GM21737 (cell line): ENCODE results near the gene MUC5AC.
"Not testable (repeated sequence)": the region's sequence is repeated elsewhere in the genome, so short reads cannot be mapped to it uniquely, and the experiment has no call there.

Experiments used
- ATAC-seq: cut with Tn5 transposase; IDR thresholded peaks from one replicate; pipeline ENCODE4 v1.9.1; 2021; ENCODE audit warnings: mild to moderate bottlenecking, moderate library complexity; ENCODE audit not compliant: unreplicated experiment

MUC5AC gene

DNA sequence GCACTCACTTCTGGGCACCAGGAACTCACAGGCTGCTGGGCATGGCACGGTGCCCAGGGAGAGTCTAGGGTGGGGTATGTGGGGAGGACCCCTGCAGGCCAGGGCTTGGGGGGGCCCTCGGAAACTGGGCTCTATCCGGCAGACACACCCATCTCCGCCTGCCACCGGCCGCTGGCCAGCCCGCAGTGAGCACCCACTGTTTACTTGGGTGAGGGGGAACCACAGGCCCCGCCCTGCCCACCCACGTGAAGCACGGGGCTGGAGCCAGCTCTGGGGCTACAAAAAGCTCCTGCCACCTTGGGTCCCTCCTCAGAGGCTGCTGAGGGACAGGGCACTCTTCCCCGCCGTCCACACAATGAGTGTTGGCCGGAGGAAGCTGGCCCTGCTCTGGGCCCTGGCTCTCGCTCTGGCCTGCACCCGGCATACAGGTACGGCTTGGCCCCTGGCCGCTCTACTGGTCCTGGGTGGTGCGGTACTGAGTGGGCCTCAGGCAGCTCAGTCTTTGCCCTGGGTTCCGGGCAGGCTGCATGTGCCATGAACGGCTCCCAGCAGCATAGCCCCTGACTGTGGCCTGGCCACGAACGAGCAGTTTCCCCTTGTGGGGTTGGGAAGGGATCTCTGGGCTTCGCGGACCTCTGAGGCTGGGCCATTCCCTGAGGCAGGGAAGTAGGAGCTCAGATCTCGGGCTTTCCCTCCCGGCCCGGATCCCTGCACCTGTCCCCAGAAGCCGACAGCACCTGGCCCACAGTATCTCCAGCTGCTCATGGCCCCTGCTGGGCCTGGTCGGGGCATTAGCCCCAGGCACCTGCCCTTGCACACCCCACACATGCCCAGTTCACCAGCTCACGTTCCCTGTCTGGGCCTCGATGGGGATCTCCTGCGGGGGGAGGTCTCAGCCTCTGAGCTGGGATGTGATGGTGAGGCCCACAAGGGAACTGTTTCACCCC is at the start of gene MUC5AC:
MUC5AC (plus strand) TSS at position 309 of the 947 bp plus-strand sequence; CDS start at position 356, 47 bp downstream.
- no peak for ATAC-seq

GRCh38 chr11:1108246-1108900 is 49.4 kb upstream of the MUC5AC start:
- no peak for ATAC-seq

DNA sequence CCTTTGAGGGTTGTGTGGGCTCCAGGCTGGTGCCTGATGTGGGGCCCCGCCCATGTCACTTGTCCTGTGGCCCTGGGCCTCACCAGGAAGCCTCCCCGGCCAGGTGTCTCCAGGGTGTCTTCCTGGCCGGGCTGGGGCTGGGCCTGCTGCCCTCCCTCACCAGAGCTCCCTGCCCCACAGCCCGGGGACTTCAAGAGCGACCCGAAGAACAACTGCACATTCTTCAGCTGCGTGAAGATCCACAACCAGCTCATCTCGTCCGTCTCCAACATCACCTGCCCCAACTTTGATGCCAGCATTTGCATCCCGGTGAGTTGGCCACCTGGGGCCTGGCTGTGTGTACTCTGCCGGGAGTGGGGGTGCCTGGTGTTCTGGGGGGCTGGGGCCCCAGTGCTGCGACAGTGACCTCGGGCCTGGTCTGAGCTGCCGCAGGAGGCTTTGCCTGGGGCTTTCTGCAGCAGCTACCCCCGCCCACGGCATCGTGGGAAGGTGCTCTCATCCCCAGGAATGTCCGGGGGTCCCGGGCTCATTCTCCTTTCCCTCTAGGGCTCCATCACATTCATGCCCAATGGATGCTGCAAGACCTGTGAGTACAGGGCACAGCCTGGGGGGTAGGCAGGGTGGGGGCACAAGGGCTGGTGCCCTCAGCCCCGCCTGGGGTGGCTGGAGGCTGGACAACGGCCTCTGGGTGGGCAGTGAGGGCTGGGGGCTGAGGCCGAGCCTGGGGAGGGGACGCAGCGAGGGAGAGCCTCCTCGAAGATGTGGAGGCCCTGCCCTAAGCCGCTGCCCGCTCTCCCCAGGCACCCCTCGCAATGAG is 48.4 kb upstream of the MUC5AC start:
- ATAC-seq = no peak

DNA sequence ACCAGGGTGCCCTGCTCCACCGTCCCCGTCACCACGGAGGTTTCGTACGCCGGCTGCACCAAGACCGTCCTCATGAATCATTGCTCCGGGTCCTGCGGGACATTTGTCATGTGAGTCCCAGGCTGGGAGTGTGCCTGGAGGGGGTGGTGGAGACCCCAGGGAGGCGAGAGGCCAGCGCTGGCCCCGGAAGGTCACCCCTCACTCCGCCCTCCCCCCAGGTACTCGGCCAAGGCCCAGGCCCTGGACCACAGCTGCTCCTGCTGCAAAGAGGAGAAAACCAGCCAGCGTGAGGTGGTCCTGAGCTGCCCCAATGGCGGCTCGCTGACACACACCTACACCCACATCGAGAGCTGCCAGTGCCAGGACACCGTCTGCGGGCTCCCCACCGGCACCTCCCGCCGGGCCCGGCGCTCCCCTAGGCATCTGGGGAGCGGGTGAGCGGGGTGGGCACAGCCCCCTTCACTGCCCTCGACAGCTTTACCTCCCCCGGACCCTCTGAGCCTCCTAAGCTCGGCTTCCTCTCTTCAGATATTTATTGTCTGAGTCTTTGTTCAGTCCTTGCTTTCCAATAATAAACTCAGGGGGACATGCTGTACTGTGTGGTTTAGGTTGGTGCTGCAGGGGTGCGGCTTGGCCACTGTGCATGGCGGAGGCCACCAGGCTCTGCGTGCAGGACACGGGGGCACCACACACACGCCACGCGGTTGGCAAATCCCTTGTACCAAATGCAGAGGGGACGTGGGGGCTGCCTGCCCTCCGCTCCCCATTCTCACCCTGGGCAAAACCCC is 47.6 kb upstream of the MUC5AC start:
- ATAC-seq = no peak

GRCh38 chr11:1111545-1112212 is 46.1 kb upstream of the MUC5AC start:
- ATAC-seq = no peak

DNA sequence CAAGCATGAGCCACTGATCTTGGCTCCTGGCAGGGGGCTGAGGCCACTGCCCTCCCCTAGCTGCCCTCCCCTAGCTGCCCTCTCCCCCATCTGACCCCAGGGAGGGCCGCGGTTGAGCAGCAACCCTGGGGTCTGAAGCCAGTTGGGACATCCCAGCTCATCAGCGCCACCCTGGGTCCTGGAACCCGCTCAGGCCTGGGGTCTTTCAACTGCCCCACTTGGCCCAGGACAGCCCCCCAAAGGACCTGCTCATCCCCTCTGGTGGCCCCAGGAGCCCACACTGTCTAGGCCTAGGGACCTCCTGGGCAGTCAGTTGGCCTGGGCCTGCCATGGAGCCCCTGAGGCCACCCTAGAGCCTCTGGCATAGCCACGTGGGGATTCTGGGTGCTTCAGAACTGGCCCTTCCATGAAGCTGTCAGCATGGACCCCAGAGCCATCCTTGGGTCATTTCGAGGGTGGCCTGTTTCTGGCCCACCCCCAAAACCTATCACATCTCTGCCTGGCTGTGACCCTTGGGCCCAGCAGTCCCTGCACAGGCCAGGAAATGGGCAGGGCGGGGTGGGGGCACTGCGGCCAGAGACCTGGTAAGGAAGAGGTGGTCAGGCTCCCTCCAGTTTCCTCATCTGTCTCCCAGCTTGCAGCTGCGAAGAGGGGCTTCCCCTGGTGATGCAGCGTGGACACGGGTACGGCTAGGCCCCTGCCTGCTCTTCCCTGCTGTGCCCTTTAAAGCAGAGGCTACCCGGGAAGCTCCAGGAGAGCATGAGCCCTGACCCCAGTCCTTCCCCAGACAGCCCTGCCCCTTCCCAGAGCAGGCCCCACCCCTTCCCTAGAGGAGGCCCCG is 45.2 kb upstream of the MUC5AC start:
- ATAC-seq = no peak

- no peak for ATAC-seq
These were observed 44.1 kb upstream of the MUC5AC start for GRCh38 chr11:1113405-1114201.

DNA sequence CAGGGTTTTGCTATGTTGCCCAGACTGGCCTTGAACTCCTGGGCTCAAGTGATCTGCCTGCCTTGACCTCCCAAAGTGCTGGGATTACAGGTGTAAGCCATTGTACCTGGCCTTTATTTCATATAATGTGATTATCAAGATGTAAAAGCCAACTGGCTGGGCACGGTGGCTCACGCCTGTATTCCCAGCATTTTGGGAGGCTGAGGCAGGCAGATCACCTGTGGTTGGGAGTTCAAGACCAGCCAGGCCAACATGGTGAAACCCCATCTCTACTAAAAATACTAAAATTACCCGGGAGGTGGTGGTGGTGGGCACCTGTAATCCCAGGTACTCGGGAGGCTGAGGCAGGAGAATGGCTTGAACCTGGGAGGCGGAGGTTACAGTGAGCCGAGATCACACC is 42.5 kb upstream of the MUC5AC start:
- not testable (repeated sequence) for ATAC-seq

- ATAC-seq = no peak
These were observed 41.6 kb upstream of the MUC5AC start for GRCh38 chr11:1116104-1116503.

DNA sequence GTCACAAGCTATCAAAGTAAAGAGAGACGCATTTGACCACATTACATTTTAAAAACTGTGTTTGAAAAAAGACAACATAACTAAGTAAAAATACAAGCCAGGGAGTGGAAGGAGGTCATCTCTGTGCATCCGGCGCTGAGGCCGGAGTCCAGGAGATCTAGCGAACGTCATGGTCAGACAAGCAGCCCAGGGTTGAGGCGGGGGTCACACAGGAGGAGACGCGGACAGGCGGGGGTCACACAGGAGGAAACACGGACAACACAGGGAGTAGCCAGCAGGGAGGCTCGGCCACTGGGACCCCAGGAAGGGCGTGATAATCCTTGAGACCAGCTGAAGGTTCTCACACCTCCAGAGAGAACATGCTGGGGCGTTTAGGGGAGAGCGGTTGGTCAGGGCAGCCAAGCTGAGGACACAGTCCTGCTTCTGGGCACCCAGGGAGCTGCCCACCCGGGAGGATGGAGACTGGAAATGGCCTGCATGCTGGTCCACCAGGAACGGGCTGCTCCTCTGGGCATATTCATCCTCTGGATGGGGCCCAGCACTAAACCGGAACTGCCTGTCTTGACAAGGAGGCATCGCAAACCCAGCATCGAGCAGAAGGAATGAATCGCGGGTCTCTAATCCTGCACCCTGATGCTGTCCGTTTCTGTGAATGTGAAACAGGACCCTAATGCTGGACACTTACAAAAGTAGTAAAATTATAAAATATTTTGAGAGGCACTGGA is 40.9 kb upstream of the MUC5AC start:
- ATAC-seq = no peak

GRCh38 chr11:1117992-1118391 is 39.8 kb upstream of the MUC5AC start:
- ATAC-seq = no peak

- ATAC-seq = no peak
These were observed 38.8 kb upstream of the MUC5AC start for GRCh38 chr11:1118755-1119603.

DNA sequence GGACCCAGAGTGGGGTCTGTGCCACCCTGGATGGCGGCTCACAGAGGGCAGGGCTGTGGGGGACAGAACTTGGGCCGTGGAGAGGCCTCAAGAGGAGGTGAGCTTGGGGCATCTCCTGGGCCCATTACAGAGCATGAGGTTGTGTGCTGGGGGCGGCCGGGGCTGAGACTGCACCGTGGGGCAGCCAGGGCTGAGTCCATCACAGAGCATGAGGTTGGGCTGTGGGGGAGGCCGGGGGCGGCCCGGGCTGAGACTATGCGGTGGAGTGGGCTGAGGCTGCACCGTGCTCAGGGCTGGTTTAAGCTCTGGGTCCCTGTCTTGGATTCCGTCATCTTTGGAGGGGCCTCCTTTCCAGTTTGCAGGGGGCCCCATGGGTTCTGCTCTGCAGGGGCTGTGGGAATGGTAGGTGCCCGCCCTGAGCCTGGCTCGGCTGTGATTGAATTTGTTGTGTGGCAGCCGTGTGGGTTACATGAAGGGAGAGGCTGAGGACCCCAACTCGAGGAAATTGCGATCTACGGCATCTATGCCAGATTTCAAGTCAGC is 38.1 kb upstream of the MUC5AC start:
- ATAC-seq = no peak

DNA sequence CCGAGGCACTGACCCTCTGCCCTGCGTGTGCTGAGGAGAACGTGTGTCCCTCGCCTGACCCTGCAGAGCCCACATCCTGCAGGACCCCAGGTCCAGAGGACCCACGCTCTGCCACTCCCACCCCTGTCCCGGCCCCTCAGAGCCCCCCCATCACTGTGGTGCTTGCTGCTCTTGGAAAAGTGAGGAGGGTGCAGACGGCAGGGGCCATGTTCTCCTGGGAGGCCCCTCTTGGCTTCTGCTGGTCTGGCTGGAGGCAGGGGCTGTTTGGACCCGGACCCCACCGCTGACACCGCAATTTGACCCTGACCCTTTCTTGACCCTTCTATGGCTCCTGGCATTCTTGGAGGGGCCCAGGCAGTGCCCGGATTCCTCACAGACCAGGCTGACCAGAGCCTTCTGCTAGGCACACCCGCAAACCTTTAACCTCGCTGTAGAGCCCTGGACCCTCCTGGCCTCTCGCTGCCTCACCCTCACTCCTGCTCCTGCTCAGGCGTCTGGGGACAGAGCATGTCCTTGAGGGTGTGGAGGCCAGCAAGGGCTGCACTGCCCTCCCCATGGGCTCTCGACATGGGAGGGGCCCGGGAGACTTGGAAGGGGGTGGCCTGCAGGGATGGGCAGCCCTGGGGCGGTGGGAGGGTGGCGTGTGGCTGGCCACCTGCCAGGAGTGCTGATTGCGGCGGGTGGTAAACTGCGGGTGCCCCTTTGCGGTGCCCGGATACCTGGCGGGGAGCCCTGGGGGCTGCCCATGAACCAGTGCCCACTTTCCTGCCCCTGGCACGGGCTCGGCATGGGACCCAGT is 37.0 kb upstream of the MUC5AC start:
- no peak for ATAC-seq

DNA sequence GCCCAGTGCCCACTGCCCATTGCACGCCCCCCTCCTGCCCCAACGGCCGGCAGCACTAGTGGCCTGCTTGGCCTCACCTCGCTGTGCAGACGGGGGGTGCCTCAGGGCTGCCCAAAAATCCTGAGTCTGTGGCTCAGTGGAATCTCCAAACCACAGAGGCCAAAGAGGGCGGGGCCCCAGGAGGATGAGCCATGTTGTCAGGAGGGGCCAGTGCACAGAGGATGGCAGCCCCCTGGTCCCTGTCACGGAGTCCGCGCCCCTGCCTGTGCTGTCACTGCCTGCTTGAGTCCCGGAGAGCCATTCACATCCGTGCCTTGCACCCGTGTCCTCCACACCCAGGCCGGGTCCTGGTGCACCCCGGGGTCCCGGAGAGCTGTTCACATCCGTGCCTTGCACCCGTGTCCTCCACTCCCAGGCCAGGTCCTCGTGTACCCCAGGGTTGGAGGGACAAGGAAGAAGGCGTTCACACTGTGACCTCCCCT is 36.4 kb upstream of the MUC5AC start:
- ATAC-seq = no peak
